NCI-H226 (cell line): Measurements from ENCODE around the gene FMN1.

Experiments
- DNase-seq: peaks from one replicate; pipeline ENCODE4 v3.0.0-alpha.2; 2015

FMN1 gene

GRCh38 chr15:32843219-32843815 is 351.2 kb downstream of the FMN1 start:
- DNase-seq = no peak

GRCh38 chr15:32842081-32842480 is 352.4 kb downstream of the FMN1 start:
- no peak for DNase-seq

GRCh38 chr15:32840507-32841245 is 353.8 kb downstream of the FMN1 start:
- no peak for DNase-seq

GRCh38 chr15:32838820-32839219 is 355.7 kb downstream of the FMN1 start:
- no peak for DNase-seq

GRCh38 chr15:32838338-32838737 is 356.2 kb downstream of the FMN1 start:
- DNase-seq = no peak

GRCh38 chr15:32837935-32838334 is 356.6 kb downstream of the FMN1 start:
- DNase-seq = no peak

- DNase-seq = no peak
These were observed 360.4 kb downstream of the FMN1 start for GRCh38 chr15:32834156-32834555.

GRCh38 chr15:32833379-32833821 is 361.1 kb downstream of the FMN1 start:
- no peak for DNase-seq

GRCh38 chr15:32831485-32831884 is 363.0 kb downstream of the FMN1 start:
- DNase-seq = peak; percentile 28

GRCh38 chr15:32830241-32830640 is 364.3 kb downstream of the FMN1 start:
- DNase-seq = no peak

- no peak for DNase-seq
These were observed 365.1 kb downstream of the FMN1 start for GRCh38 chr15:32829436-32829835.

- DNase-seq = no peak
These were observed 365.9 kb downstream of the FMN1 start for GRCh38 chr15:32828507-32829186.

GRCh38 chr15:32826685-32827084 is 367.8 kb downstream of the FMN1 start:
- no peak for DNase-seq

- no peak for DNase-seq
These were observed 369.3 kb downstream of the FMN1 start for GRCh38 chr15:32825219-32825618.

GRCh38 chr15:32824777-32825176 is 369.7 kb downstream of the FMN1 start:
- DNase-seq = peak; percentile 58

GRCh38 chr15:32823750-32824149 is 370.8 kb downstream of the FMN1 start:
- DNase-seq = no peak

GRCh38 chr15:32822739-32823138 is 371.8 kb downstream of the FMN1 start:
- no peak for DNase-seq

GRCh38 chr15:32819448-32819847 is 375.1 kb downstream of the FMN1 start:
- DNase-seq = no peak

- DNase-seq = peak; percentile 72
These were observed 375.6 kb downstream of the FMN1 start for GRCh38 chr15:32818758-32819447.

- no peak for DNase-seq
These were observed 376.9 kb downstream of the FMN1 start for GRCh38 chr15:32817577-32817976.

- no peak for DNase-seq
These were observed 387.2 kb downstream of the FMN1 start for GRCh38 chr15:32807331-32807730.

- DNase-seq = no peak
These were observed 390.9 kb downstream of the FMN1 start for GRCh38 chr15:32803631-32804030.

GRCh38 chr15:32802286-32802936 is 392.1 kb downstream of the FMN1 start:
- DNase-seq = peak; percentile 77
